Epithelial cell of esophagus (primary cell): ENCODE results near the gene TSPAN5.

Experiments
- DNase-seq: peaks from one replicate; pipeline ENCODE4 v3.0.0; 2010; ENCODE audit warnings: low read depth
- H3K4me3 ChIP-seq: 2 replicates; pipeline ENCODE4 v1.5.1; 2011; ENCODE audit warnings: mild to moderate bottlenecking, low read length, control low read depth
- TF ChIP-seq, protein P1 (sequence below): IDR thresholded peaks from 2 replicates; pipeline ENCODE4 v1.5.1; 2011; ENCODE audit warnings: low read depth, mild to moderate bottlenecking, low read length, control low read depth, inconsistent platforms; ENCODE audit not compliant: insufficient read depth; ENCODE audit errors: missing control alignments

TSPAN5 gene

DNA sequence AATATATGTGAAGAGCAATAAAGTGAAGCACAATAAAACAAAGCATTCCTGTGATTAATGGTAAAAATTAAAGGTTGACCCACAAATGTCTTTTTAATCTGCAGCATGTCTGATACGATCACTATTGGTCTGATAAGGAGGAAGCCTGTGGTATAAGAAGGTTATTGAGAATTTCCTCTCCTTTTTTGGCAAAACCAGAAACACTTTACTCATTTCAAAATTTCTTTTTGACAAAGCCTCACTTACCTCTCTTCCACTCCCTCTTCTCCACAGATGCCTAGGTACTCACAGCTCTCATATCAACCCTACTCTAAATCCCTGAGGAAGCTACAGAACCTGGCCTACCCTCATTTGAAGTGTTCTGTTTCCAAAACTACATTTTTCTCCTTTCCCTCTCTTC lies 56.1 kb downstream of the TSPAN5 start:
- DNase-seq: no peak
- TF ChIP-seq, protein P1, sequence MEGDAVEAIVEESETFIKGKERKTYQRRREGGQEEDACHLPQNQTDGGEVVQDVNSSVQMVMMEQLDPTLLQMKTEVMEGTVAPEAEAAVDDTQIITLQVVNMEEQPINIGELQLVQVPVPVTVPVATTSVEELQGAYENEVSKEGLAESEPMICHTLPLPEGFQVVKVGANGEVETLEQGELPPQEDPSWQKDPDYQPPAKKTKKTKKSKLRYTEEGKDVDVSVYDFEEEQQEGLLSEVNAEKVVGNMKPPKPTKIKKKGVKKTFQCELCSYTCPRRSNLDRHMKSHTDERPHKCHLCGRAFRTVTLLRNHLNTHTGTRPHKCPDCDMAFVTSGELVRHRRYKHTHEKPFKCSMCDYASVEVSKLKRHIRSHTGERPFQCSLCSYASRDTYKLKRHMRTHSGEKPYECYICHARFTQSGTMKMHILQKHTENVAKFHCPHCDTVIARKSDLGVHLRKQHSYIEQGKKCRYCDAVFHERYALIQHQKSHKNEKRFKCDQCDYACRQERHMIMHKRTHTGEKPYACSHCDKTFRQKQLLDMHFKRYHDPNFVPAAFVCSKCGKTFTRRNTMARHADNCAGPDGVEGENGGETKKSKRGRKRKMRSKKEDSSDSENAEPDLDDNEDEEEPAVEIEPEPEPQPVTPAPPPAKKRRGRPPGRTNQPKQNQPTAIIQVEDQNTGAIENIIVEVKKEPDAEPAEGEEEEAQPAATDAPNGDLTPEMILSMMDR: no peak
- H3K4me3 ChIP-seq: no peak overlapping the region

DNA sequence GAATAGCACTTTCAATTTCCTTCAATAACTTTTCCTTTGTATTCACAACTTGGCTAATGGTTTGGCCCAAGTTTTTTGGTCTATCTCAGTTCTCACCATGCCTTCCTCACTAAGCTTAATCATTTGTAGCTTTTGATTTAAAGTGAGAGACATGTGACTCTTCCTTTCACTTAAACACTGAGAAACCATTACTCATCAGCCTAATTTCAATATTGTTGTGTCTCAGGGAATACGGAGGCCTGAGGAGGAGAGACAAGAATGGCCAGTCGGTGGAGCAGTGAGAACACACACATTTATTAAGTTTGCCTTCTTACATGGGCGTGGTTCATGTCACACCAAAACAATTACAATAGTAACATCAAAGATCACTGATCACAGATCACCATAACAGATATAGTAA lies 56.7 kb downstream of the TSPAN5 start:
- peak; percentile 88 for DNase-seq
- H3K4me3 ChIP-seq: no peak overlapping the region
- TF ChIP-seq, protein P1: peak; percentile 35

DNA sequence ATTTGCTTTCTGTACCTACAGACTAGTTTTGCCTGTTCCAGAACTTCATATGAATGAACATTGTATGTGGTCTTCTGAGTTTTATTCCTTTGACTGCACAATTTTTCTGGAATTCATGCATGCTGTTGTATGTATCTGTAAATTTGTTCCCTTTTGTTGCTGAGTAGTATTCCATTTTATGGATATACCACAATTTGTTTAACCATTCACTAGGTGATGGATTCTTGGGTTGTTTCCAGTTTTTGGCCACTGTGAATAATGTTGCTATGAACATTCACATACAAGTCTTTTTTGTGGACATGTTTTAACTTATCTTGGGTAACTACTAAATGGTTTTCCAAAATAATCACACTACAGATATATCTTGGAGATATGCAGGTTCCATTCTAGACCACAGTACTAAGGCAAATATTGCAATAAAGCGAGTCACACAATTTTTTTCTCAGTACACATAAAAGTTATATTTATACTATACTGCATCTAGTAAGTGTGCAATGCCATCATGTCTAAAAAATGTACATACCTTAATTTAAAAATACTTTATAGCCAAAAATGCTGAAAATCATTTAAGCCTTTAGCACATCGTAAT lies 58.7 kb downstream of the TSPAN5 start:
- DNase-seq: no peak
- no peak overlapping the region for H3K4me3 ChIP-seq
- TF ChIP-seq, protein P1: no peak

DNA sequence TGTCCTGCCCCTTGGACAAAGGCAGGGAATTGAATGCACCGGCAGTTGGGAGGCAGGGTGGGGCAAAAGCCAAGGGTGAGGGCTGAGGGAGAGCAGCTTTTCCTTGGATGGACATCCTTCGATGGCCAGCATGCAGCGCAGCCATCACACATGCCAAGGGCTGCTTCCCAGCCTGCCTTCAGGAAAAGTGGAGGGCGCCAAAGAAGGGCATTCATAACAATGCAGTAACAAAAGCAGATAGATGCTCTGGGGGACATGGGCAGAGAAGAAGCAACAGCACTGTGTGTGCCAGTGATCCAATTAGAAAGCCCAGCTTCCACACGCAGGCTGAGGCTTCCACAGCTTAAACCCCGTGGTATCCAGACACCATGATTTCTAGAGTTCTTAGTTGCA lies 71.5 kb downstream of the TSPAN5 start:
- TF ChIP-seq, protein P1: no peak

DNA sequence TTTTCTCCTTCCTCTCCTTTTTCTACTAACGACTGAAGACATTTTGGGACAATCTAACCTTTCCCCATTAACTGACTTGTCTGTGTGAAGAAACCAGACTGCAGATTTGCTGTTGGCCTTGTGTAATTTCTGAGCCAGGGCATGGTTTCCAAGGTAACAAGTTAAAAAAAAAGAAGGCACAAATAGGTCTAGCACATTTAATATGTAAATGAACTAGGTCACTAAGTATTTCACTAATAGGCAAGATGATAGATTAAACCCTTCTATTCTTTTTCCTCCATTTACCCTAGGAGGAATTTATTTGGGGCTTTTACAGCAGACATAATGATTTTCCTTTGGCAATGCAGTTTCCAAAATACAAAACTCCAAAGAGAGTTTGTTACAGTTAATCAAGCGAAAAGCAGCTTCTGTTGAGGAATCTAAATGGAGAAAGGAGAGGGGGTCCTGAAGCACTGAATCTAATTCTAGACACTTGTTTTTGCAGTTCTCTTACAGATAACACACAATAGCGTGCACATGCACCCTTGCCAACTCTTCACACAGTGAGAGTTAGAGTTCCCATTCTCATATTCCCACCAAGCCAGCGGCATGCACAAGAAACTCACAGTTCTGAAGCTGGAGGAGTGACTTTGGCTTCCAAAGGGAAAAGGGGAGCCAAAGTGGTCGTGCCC lies 72.0 kb downstream of the TSPAN5 start:
- no peak overlapping the region for H3K4me3 ChIP-seq
- DNase-seq: no peak
- TF ChIP-seq, protein P1: no peak

More for the DNA sequence above, 71.5 kb downstream of the TSPAN5 start:
- no peak overlapping the region for H3K4me3 ChIP-seq
- DNase-seq: no peak

DNA sequence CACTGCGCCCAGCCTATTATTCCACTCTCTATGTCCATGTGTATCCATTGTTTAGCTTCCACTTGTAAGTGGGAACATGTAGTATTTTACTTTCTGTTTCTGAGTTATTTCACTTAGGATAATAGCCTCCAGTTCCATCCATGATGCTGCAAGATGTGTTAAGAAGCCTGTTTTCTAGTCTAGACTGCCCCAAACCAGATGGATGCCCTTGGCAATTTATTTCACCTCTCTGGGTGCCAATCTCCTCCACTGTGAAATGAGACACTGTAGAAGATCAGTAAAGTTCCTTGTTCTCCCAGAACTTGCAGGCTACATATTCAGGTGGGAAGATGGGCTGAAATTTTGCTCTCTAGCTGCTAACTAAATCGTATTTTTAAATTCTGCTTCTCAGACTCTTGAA lies 72.8 kb downstream of the TSPAN5 start:
- no peak for DNase-seq
- H3K4me3 ChIP-seq: no peak overlapping the region
- TF ChIP-seq, protein P1: no peak

DNA sequence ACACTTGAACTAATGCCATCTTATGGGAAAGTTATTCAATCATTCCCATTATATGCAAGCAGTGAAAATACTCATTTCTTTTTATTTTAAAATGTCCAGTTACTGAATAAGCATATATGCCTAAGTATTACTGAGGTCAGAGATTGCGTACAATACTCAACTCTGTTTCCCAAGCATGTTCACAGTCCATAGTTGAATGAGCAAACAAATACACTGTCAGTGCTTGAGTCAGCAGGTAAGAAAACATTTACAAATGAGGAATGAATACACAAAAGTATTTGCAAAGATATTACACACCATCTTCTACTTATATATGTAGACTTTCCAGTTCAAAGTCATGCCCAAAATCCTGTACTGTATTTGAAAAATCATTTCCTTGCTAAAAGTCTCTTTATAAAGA lies 74.1 kb downstream of the TSPAN5 start:
- peak; percentile 88 for DNase-seq
- TF ChIP-seq, protein P1: no peak
- no peak overlapping the region for H3K4me3 ChIP-seq
